ENCODE results near the gene TMEM235. TPM values are rescaled to one million over a fixed set of nuclear protein-coding genes. Genes with fewer than 3 reads are reported as not detected.

Gene TMEM235
- total RNA-seq, 1 donor, result not detected

DNA sequence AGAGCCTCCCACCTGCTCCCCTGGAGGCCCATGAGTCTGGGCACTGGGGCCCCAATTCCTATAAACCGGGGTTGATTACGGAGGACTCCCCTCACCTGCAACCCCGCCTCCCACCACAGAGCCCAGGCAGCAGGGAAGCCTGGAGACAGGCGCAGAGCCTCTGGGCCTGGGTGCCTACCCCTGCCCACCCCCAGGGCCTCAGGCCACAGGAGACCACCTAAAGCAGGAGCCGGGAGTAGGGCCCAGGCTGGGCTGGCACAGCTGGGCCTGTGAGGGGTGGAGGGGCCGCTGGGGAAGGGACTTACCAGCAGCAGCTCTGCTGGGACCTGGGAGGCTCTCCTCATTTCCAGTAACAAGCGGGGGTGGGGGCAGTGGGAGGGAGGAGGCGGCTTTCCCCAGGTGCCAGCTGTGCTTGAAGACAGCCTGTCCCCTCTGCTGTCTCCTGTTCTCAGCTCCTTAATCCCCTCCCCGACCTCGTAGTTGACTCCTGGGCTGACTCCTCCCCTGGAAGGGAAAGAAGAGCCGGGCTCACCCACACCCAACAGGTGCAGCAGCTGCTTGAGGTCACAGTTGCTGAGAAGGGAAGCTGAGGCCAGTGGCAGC lies 46.8 kb downstream of the TMEM235 start:
- DNase-seq (ENCODE audit: insufficient read length, low spot score, missing footprints), result peak; percentile 18
- Histone ChIP-seq H3K79me2 (ENCODE audit: insufficient read depth, low read length) (no peaks in the 10 kb centered on the region), H3K4me1 (ENCODE audit: insufficient read depth, low read length) (no peaks in the 10 kb centered on the region), H4K20me1 (ENCODE audit: insufficient read depth, low read length) (no peaks in the 10 kb centered on the region), H3K36me3 (ENCODE audit: insufficient read depth, low read length) (no peaks in the 10 kb centered on the region), H3K9me3 (ENCODE audit: low read depth, low read length) (no peaks in the 10 kb centered on the region), H3K4me2 (ENCODE audit: insufficient read depth, low read length) (no peak overlapping the region), H3K27me3 (ENCODE audit: insufficient read depth, low read length) (peaks cover 8% of the 10 kb centered on the region), H3K27ac (ENCODE audit: low read depth, low read length) (no peak overlapping the region), H2AFZ (ENCODE audit: low read length) (no peak overlapping the region), H3K4me3 (ENCODE audit: insufficient read depth, low read length) (no peak overlapping the region)
- TF ChIP-seq, protein P1, sequence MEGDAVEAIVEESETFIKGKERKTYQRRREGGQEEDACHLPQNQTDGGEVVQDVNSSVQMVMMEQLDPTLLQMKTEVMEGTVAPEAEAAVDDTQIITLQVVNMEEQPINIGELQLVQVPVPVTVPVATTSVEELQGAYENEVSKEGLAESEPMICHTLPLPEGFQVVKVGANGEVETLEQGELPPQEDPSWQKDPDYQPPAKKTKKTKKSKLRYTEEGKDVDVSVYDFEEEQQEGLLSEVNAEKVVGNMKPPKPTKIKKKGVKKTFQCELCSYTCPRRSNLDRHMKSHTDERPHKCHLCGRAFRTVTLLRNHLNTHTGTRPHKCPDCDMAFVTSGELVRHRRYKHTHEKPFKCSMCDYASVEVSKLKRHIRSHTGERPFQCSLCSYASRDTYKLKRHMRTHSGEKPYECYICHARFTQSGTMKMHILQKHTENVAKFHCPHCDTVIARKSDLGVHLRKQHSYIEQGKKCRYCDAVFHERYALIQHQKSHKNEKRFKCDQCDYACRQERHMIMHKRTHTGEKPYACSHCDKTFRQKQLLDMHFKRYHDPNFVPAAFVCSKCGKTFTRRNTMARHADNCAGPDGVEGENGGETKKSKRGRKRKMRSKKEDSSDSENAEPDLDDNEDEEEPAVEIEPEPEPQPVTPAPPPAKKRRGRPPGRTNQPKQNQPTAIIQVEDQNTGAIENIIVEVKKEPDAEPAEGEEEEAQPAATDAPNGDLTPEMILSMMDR (IDR thresholded peaks at IDR 0.05; ENCODE audit: extremely low read depth, low read depth, low read length), result no peak

DNA sequence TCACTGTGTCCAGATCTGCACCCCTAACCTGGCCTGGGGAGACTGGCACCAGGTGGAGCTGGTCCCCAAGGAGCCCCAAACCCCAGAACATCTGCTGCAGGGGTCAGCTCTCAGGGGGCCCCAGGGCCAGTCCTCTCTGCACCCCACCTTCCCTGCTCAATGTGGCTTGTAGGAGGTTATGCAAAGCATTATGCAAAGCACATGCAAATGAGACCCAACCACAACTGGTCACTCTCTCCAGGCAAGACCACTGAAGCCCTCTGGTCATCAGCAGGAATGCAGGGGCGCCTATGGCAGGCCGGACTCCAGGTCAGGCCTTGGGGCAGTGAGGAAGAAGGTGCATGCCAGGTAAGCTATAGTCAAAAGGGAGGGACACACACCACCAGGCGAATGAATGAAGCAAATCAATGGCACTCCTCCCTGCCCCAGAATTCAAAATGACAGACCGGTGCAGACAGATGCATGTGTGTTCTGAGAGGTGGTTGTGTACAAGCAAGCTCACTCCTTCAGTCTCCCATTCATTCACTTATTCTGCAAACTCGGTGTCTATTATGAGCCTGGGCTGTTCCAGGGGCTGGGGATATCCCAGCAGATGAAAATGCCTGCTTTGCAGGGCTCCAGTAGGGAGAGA lies 48.0 kb downstream of the TMEM235 start:
- Histone ChIP-seq H3K4me2 (ENCODE audit: insufficient read depth, low read length) (no peak overlapping the region), H3K79me2 (ENCODE audit: insufficient read depth, low read length) (no peaks in the 10 kb centered on the region), H3K36me3 (ENCODE audit: insufficient read depth, low read length) (no peaks in the 10 kb centered on the region), H3K9me3 (ENCODE audit: low read depth, low read length) (no peaks in the 10 kb centered on the region), H3K27ac (ENCODE audit: low read depth, low read length) (no peak overlapping the region), H3K4me1 (ENCODE audit: insufficient read depth, low read length) (no peaks in the 10 kb centered on the region), H2AFZ (ENCODE audit: low read length) (no peak overlapping the region), H3K27me3 (ENCODE audit: insufficient read depth, low read length) (peaks cover 5% of the 10 kb centered on the region), H3K4me3 (ENCODE audit: insufficient read depth, low read length) (no peak overlapping the region), H4K20me1 (ENCODE audit: insufficient read depth, low read length) (no peaks in the 10 kb centered on the region)
- peak; percentile 63 for DNase-seq (ENCODE audit: insufficient read length, low spot score, missing footprints)
- TF ChIP-seq, protein P1 (IDR thresholded peaks at IDR 0.05; ENCODE audit: extremely low read depth, low read depth, low read length), result no peak

DNA sequence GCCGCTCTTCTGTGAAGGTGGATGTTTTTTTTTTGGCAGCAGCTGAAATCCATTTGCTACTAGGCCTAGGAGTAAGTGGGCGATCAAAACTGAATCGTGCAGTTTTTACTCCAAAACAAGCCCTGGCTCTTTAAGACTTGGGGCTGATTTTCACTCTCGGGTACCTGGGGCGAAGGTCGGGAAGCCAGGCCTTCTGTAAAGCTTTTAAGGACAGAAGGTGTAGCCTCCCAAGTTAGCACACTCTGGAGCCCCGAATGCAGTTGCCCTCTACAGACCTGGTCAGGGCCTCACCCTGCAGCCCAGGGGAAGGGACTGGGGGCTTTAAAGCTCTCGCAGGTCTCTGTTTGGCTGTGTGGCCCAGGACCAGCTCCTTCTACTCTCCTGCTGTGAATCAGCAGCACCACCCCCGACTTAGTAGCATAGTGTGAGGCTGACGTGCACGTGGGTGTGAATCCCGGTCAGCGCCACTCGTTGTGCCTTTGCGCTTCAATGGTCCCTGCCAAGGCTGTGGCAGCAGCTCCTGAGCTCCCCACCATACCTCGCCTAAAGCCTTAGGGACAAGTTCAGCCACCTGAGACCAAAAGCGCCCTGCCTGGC lies 49.9 kb downstream of the TMEM235 start:
- Histone ChIP-seq H3K27ac (ENCODE audit: low read depth, low read length) (no peak overlapping the region), H3K4me3 (ENCODE audit: insufficient read depth, low read length) (no peak overlapping the region), H3K4me1 (ENCODE audit: insufficient read depth, low read length) (no peaks in the 10 kb centered on the region), H3K27me3 (ENCODE audit: insufficient read depth, low read length) (peaks cover 4% of the 10 kb centered on the region), H3K9me3 (ENCODE audit: low read depth, low read length) (no peaks in the 10 kb centered on the region), H3K4me2 (ENCODE audit: insufficient read depth, low read length) (no peak overlapping the region), H3K36me3 (ENCODE audit: insufficient read depth, low read length) (no peaks in the 10 kb centered on the region), H2AFZ (ENCODE audit: low read length) (no peak overlapping the region), H4K20me1 (ENCODE audit: insufficient read depth, low read length) (no peaks in the 10 kb centered on the region), H3K79me2 (ENCODE audit: insufficient read depth, low read length) (no peaks in the 10 kb centered on the region)
- TF ChIP-seq, protein P1 (IDR thresholded peaks at IDR 0.05; ENCODE audit: extremely low read depth, low read depth, low read length), result no peak
- peak; percentile 13 for DNase-seq (ENCODE audit: insufficient read length, low spot score, missing footprints)

DNA sequence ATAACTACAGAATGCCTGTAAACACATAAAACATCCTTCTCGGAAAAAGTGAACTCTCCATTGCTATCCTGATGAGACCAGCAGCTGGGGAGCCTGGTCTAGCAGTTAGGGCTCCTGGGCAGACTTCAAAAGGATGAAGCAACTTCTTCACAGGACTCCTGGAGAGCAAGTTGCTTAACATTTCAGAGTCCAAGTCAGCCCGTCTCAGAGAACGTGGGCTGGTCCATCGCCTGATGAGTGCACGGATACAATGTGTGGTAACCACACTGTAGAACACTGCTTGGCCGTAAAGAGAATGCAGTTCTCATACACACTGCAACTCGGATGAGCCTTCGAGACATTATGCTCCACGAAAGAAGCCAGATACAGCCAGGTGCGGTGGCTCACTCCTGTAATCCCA lies 52.7 kb downstream of the TMEM235 start:
- H3K4me3 ChIP-seq (ENCODE audit: insufficient read depth, low read length), result no peak overlapping the region
- no peak overlapping the region for H3K4me2 ChIP-seq (ENCODE audit: insufficient read depth, low read length)
- TF ChIP-seq, protein P1 (IDR thresholded peaks at IDR 0.05; ENCODE audit: extremely low read depth, low read depth, low read length), result no peak
- no peaks in the 10 kb centered on the region for H4K20me1 ChIP-seq (ENCODE audit: insufficient read depth, low read length)
- no peaks in the 10 kb centered on the region for H3K79me2 ChIP-seq (ENCODE audit: insufficient read depth, low read length)
- no peaks in the 10 kb centered on the region for H3K36me3 ChIP-seq (ENCODE audit: insufficient read depth, low read length)
- no peak overlapping the region for H2AFZ ChIP-seq (ENCODE audit: low read length)
- peak; percentile 44 for DNase-seq (ENCODE audit: insufficient read length, low spot score, missing footprints)
- no peaks in the 10 kb centered on the region for H3K27me3 ChIP-seq (ENCODE audit: insufficient read depth, low read length)
- H3K4me1 ChIP-seq (ENCODE audit: insufficient read depth, low read length), result no peaks in the 10 kb centered on the region
- no peaks in the 10 kb centered on the region for H3K9me3 ChIP-seq (ENCODE audit: low read depth, low read length)
- H3K27ac ChIP-seq (ENCODE audit: low read depth, low read length), result no peak overlapping the region
